HCT116 (cell line): ENCODE measurements around the gene PAEP. TPM values are rescaled to one million over a fixed set of nuclear protein-coding genes. Genes with fewer than 3 reads are reported as not detected.

Experiments
- ATAC-seq: fragments of 200-7000 bp; cut with Tn5 transposase; 2 replicates; pipeline ENCODE4 v1.9.1; 2020; ENCODE audit warnings: mild to moderate bottlenecking, moderate library complexity
- BruUV-seq: library from RNA; stranded (reverse); fragments of 400-500 nt; replicated peaks from 2 replicates; lab custom pipeline; 2021; lab: Mats Ljungman, UMichigan
- CTCF ChIA-PET: fragments of 300-600 bp; sonication (Branson Sonifier 250); formaldehyde crosslinking; loops from one replicate; lab custom pipeline; 2021; ENCODE audit warnings: antibody characterized with exemption; lab: Charles Lee
- POLR2A ChIA-PET: fragments of 300-600, 350-600 bp; sonication (Branson Sonifier 250); formaldehyde crosslinking; loops from one replicate; lab custom pipeline; 2021; ENCODE audit warnings: antibody characterized with exemption; lab: Charles Lee
- RAD21 ChIA-PET, 2 experiments: fragments of 300-600 bp; sonication (Branson Sonifier 250); formaldehyde crosslinking; loops; one replicate each; lab custom pipeline; 2023; ENCODE audit warnings: low total read pairs in 2 of 2; ENCODE audit not compliant: uncharacterized antibody in 2 of 2, unreplicated experiment in 2 of 2, low non-redundant PET in 1 of 2; lab: Charles Lee
- DNase-seq: peaks from one replicate; pipeline ENCODE4 v3.0.0-alpha.2; 2010; ENCODE audit warnings: low read depth, low spot score
- H2AFZ ChIP-seq: fragments of 200-600 bp; shearing (Covaris generic), sonication (generic); 2 replicates; pipeline ENCODE4 v1.6.1; 2017; ENCODE audit warnings: low read depth, mixed run types, mixed read lengths, antibody characterized with exemption, low read length; ENCODE audit not compliant: poor library complexity, severe bottlenecking
- H3K27ac ChIP-seq: 2 replicates; pipeline ENCODE4 v1.5.1; 2012; ENCODE audit warnings: low read depth, low read length
- H3K27me3 ChIP-seq: fragments of 200-600 bp; sonication (generic); 2 replicates; pipeline ENCODE4 v1.6.1; 2016; ENCODE audit warnings: mixed run types, low read length, mixed read lengths; ENCODE audit not compliant: insufficient read depth
- H3K36me3 ChIP-seq, 2 experiments: fragments of 200-500 bp in 1 of 2; fragments of 200-600 bp in 1 of 2; sonication (Bioruptor generic) in 1 of 2; sonication (generic) in 1 of 2; 2 replicates each; pipeline versions ENCODE4 v1.5.1 to v1.6.1; 2014 to 2016; ENCODE audit warnings: low read length in 2 of 2, inconsistent platforms in 1 of 2, mixed read lengths in 1 of 2, mixed run types in 1 of 2; ENCODE audit not compliant: insufficient read depth in 2 of 2, control insufficient read depth in 1 of 2
- H3K4me1 ChIP-seq, 2 experiments: fragments of 200-600 bp in 1 of 2; sonication (generic) in 1 of 2; 2 replicates each; pipeline versions ENCODE4 v1.5.1 to v1.6.1; 2012 to 2017; ENCODE audit warnings: low read length in 2 of 2, inconsistent platforms in 1 of 2, mild to moderate bottlenecking in 1 of 2, mixed read lengths in 1 of 2, mixed run types in 1 of 2, moderate library complexity in 1 of 2; ENCODE audit not compliant: insufficient read depth in 2 of 2, control insufficient read depth in 1 of 2
- H3K4me2 ChIP-seq: fragments of 200-600 bp; sonication (generic); 2 replicates; pipeline ENCODE4 v1.6.1; 2017; ENCODE audit warnings: mixed run types, low read length, mixed read lengths
- H3K4me3 ChIP-seq, 2 experiments: fragments of 200-600 bp in 1 of 2; sonication (generic) in 1 of 2; replicated peaks in 1 of 2; 2 replicates each; pipeline ENCODE4 v1.5.1; 2011 to 2016; ENCODE audit warnings: low read length in 2 of 2, control low read depth in 1 of 2, low read depth in 1 of 2, mild to moderate bottlenecking in 1 of 2, mixed read lengths in 1 of 2, mixed run types in 1 of 2
- H3K79me2 ChIP-seq: fragments of 200-600 bp; sonication (generic); 2 replicates; pipeline ENCODE4 v1.6.1; 2017; ENCODE audit warnings: mild to moderate bottlenecking, mixed run types, low read length, moderate library complexity, mixed read lengths; ENCODE audit not compliant: insufficient read depth
- H3K9ac ChIP-seq: fragments of 200-600 bp; sonication (generic); 2 replicates; pipeline ENCODE4 v1.6.1; 2016; ENCODE audit warnings: low read length, mixed read lengths
- H3K9me2 ChIP-seq: fragments of 200-600 bp; sonication (generic), shearing (Covaris generic); 2 replicates; pipeline ENCODE4 v1.6.1; 2017; ENCODE audit warnings: mixed run types, mild to moderate bottlenecking, moderate library complexity; ENCODE audit not compliant: insufficient read depth
- H3K9me3 ChIP-seq, 2 experiments: fragments of 200-500 bp in 1 of 2; fragments of 200-600 bp in 1 of 2; sonication (Bioruptor generic) in 1 of 2; sonication (generic) in 1 of 2; 2 replicates each; pipeline ENCODE4 v1.6.1; 2014 to 2017; ENCODE audit warnings: low read length in 2 of 2, mixed read lengths in 2 of 2, inconsistent platforms in 1 of 2, low read depth in 1 of 2, mild to moderate bottlenecking in 1 of 2, mixed run types in 1 of 2, moderate library complexity in 1 of 2; ENCODE audit not compliant: control insufficient read depth in 1 of 2, insufficient read depth in 1 of 2
- H4K20me1 ChIP-seq: fragments of 200-600 bp; sonication (generic), shearing (Covaris generic); 2 replicates; pipeline ENCODE4 v1.6.1; 2017; ENCODE audit warnings: mixed run types, mild to moderate bottlenecking, moderate library complexity; ENCODE audit not compliant: insufficient read depth
- ELF1 ChIP-seq: IDR thresholded peaks from 2 replicates; pipeline ENCODE4 v1.6.1; 2012; ENCODE audit warnings: low read depth, borderline replicate concordance
- EZH2 ChIP-seq: fragments of 200-600 bp; sonication (generic); IDR thresholded peaks from 2 replicates; pipeline ENCODE4 v1.6.1; 2017; ENCODE audit warnings: antibody characterized with exemption, mixed run types
- EZH2phosphoT487 ChIP-seq: fragments of 200-600 bp; IDR thresholded peaks from 2 replicates; pipeline ENCODE4 v1.6.1; 2018; ENCODE audit warnings: antibody characterized with exemption, borderline replicate concordance
- FOSL1 ChIP-seq: IDR thresholded peaks from 2 replicates; pipeline ENCODE4 v1.6.1; 2012; ENCODE audit warnings: low read depth
- POLR2A ChIP-seq: IDR thresholded peaks from 2 replicates; pipeline ENCODE4 v1.7.0; 2011; ENCODE audit warnings: borderline replicate concordance; ENCODE audit not compliant: insufficient read depth, insufficient read length; ENCODE audit errors: extremely low read depth
- POLR2AphosphoS5 ChIP-seq: IDR thresholded peaks from 2 replicates; pipeline ENCODE4 v1.6.1; 2011; ENCODE audit warnings: mild to moderate bottlenecking, low read depth, low read length, moderate library complexity
- RAD21 ChIP-seq: IDR thresholded peaks from 2 replicates; pipeline ENCODE4 v1.6.1; 2012; ENCODE audit warnings: low read depth, mild to moderate bottlenecking
- REST ChIP-seq: IDR thresholded peaks from 2 replicates; pipeline ENCODE4 v1.6.1; 2012; ENCODE audit warnings: low read depth
- SP1 ChIP-seq: IDR thresholded peaks from 2 replicates; pipeline ENCODE4 v1.6.1; 2012; ENCODE audit warnings: low read depth
- TCF7L2 ChIP-seq: IDR thresholded peaks from 2 replicates; pipeline ENCODE4 v1.7.0; 2011; ENCODE audit warnings: borderline replicate concordance, inconsistent platforms; ENCODE audit not compliant: insufficient read depth, insufficient read length; ENCODE audit errors: extremely low read depth
- YY1 ChIP-seq: IDR thresholded peaks from 2 replicates; pipeline ENCODE4 v1.6.1; 2011; ENCODE audit warnings: low read length, low read depth, moderate library complexity, mild to moderate bottlenecking; ENCODE audit not compliant: insufficient replicate concordance; ENCODE audit errors: extremely low read depth
- ZBTB33 ChIP-seq: IDR thresholded peaks from 2 replicates; pipeline ENCODE4 v1.6.1; 2011; ENCODE audit warnings: mild to moderate bottlenecking, low read length, moderate library complexity; ENCODE audit not compliant: insufficient replicate concordance; ENCODE audit errors: extremely low read depth
- intact Hi-C: fragments of 100-400 bp; cut with micrococcal nuclease; formaldehyde crosslinking; loops from 2 replicates; pipeline ENCODE4 v1.10.0; 2022
- total RNA-seq: library from RNA; stranded (reverse); gene quantifications from one replicate; pipeline ENCODE4 v1.2.1, GENCODE V29; 2021; ENCODE audit not compliant: unreplicated experiment
- TF ChIP-seq, protein P1 (sequence below), 3 experiments: fragments of 200-600 bp in 1 of 3; sonication (generic) in 1 of 3; IDR thresholded peaks in 2 of 3; conservative IDR thresholded peaks in 1 of 3; 2 replicates each; pipeline ENCODE4 v1.5.1; 2012 to 2017; ENCODE audit warnings: low read depth in 2 of 3, low read length in 2 of 3, antibody characterized with exemption in 1 of 3, borderline replicate concordance in 1 of 3, control low read depth in 1 of 3, mild to moderate bottlenecking in 1 of 3, mixed read lengths in 1 of 3, mixed run types in 1 of 3, moderate library complexity in 1 of 3; ENCODE audit not compliant: insufficient read depth in 1 of 3
- TF ChIP-seq, protein P2 (sequence below): IDR thresholded peaks from 2 replicates; pipeline ENCODE4 v1.6.1; 2012

The PAEP gene
- total RNA-seq, 1 experiment from 2014 or later = not detected

GRCh38 chr9:135588886-135589595 is 27.5 kb downstream of the PAEP start:
- no peak overlapping the region for H3K4me2 ChIP-seq
- no peaks in the 10 kb centered on the region for H4K20me1 ChIP-seq
- no peak overlapping the region for H3K4me3 ChIP-seq
- intact Hi-C loops = no loop called here
- H3K27ac ChIP-seq = no peak overlapping the region
- no peaks in the 10 kb centered on the region for H3K4me1 ChIP-seq
- H3K9me3 ChIP-seq = no peaks in the 10 kb centered on the region
- POLR2A ChIA-PET = no interaction called here
- TF ChIP-seq ELF1 (no peak), ZBTB33 (no peak), TCF7L2 (no peak), YY1 (no peak), EZH2phosphoT487 (no peak), RAD21 (no peak), POLR2A (no peak), POLR2AphosphoS5 (no peak), FOSL1 (no peak), REST (no peak), SP1 (no peak), EZH2 (no peak)
- TF ChIP-seq, protein P1, sequence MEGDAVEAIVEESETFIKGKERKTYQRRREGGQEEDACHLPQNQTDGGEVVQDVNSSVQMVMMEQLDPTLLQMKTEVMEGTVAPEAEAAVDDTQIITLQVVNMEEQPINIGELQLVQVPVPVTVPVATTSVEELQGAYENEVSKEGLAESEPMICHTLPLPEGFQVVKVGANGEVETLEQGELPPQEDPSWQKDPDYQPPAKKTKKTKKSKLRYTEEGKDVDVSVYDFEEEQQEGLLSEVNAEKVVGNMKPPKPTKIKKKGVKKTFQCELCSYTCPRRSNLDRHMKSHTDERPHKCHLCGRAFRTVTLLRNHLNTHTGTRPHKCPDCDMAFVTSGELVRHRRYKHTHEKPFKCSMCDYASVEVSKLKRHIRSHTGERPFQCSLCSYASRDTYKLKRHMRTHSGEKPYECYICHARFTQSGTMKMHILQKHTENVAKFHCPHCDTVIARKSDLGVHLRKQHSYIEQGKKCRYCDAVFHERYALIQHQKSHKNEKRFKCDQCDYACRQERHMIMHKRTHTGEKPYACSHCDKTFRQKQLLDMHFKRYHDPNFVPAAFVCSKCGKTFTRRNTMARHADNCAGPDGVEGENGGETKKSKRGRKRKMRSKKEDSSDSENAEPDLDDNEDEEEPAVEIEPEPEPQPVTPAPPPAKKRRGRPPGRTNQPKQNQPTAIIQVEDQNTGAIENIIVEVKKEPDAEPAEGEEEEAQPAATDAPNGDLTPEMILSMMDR (IDR thresholded peaks at IDR 0.05 in 2 of 3, conservative IDR thresholded peaks at IDR 0.05 in 1 of 3; ENCODE audit: borderline replicate concordance in 1 of 3, insufficient read depth in 1 of 3, low read depth in 2 of 3, low read length in 2 of 3) = no peak
- TF ChIP-seq, protein P2, sequence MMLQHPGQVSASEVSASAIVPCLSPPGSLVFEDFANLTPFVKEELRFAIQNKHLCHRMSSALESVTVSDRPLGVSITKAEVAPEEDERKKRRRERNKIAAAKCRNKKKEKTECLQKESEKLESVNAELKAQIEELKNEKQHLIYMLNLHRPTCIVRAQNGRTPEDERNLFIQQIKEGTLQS = no peak
- DNase-seq (no peak), ATAC-seq (no peak)
- H3K27me3 ChIP-seq = no peaks in the 10 kb centered on the region
- H3K36me3 ChIP-seq = no peaks in the 10 kb centered on the region
- CTCF ChIA-PET = interaction anchor here (0.9 kb wide), 1 partner anchor 15 kb away, joined by 3 read pairs; no protein-coding TSS in a partner anchor
- BruUV-seq = no TSS peak
- RAD21 ChIA-PET = no interaction called here
- H3K9me2 ChIP-seq = no peaks in the 10 kb centered on the region
- H3K79me2 ChIP-seq = no peaks in the 10 kb centered on the region
- no peak overlapping the region for H3K9ac ChIP-seq
- no peak overlapping the region for H2AFZ ChIP-seq
